ENCODE measurements around the gene TMC8.

Gene TMC8

GRCh38 chr17:78130090-78130436, 508 bp upstream of the TMC8 start:
- H3K27ac ChIP-seq: peak overlapping the region; percentile 97
- TF ChIP-seq ZFX (IDR thresholded peaks at IDR 0.05) (no peak), CTCF (conservative IDR thresholded peaks at IDR 0.05) (no peak)

- TF ChIP-seq CTCF (conservative IDR thresholded peaks at IDR 0.05): no peak
- TF ChIP-seq ZFX (IDR thresholded peaks at IDR 0.05): no peak
- H3K27ac ChIP-seq: no peak overlapping the region
Observed at GRCh38 chr17:78131172-78132083, 857 bp downstream of the TMC8 start.

- no peak overlapping the region for H3K27ac ChIP-seq
- no peak for TF ChIP-seq ZFX (IDR thresholded peaks at IDR 0.05)
- TF ChIP-seq CTCF (conservative IDR thresholded peaks at IDR 0.05): no peak
Observed at GRCh38 chr17:78132084-78132676, 1.6 kb downstream of the TMC8 start.

GRCh38 chr17:78132767-78133178, 2.2 kb downstream of the TMC8 start:
- no peak overlapping the region for H3K27ac ChIP-seq
- TF ChIP-seq ZFX (IDR thresholded peaks at IDR 0.05): no peak
- no peak for TF ChIP-seq CTCF (conservative IDR thresholded peaks at IDR 0.05)

GRCh38 chr17:78133179-78133951, 2.8 kb downstream of the TMC8 start:
- no peak overlapping the region for H3K27ac ChIP-seq
- TF ChIP-seq CTCF (conservative IDR thresholded peaks at IDR 0.05): no peak
- no peak for TF ChIP-seq ZFX (IDR thresholded peaks at IDR 0.05)

GRCh38 chr17:78133971-78134898, 3.7 kb downstream of the TMC8 start:
- H3K27ac ChIP-seq: no peak overlapping the region
- TF ChIP-seq ZFX (IDR thresholded peaks at IDR 0.05) (no peak), CTCF (conservative IDR thresholded peaks at IDR 0.05) (peak; percentile 86)
